Endothelial cell of hepatic sinusoid (primary cell): ENCODE results near the gene SLC25A26.
"Not testable (repeated sequence)": the region's sequence is repeated elsewhere in the genome, so short reads cannot be mapped to it uniquely, and the experiment has no call there.

Source experiments
- in situ Hi-C: cut with HindIII; loops from 2 replicates; pipeline ENCODE4 v1.10.0; 2017; ENCODE audit warnings: low sequenced_read_pairs

SLC25A26 gene

DNA sequence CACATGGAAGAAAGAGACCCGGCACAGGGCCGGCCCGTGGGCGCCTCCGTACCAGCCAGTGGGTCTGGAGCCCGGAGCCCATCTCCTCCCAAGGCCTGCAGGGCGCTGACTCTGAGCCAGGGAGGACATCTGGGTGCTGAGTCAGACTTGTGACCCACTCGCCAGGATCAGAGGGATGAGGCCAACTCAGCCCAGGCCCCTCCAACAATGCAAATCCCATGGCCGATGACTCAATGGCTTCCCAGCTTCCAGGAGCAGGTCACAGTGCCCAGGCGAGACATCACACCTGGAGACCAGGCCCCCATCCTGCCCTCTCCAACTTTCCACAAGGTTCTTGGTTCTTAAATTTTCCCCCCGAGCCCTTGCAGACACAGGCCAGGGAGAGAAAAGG, 184.9 kb downstream of the SLC25A26 start:
- in situ Hi-C loops, result loop anchor here (5.0 kb wide), 1 partner anchor 87 kb away; no protein-coding TSS in a partner anchor

DNA sequence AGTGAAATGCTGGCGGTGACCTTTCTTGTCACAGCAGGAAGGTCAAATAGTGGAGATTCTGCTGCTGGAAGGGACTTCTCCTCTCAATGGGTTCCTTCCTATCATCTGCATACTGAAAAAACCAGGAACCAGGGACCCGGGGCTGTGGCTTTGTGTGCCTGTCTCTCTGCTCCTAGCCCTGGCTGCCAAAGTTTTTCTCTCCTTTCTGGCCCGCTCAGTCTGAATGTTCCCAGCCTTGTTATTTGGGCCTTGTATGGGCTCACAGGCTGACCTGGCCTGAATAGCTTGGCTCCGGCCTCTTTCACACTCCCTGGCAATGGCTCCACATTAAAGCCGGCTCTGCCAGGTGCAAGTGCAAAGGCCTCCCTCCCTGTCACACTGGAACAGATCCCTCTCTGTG, 185.4 kb downstream of the SLC25A26 start:
- in situ Hi-C loops, result loop anchor here (5.0 kb wide), 1 partner anchor 86 kb away; no protein-coding TSS in a partner anchor

DNA sequence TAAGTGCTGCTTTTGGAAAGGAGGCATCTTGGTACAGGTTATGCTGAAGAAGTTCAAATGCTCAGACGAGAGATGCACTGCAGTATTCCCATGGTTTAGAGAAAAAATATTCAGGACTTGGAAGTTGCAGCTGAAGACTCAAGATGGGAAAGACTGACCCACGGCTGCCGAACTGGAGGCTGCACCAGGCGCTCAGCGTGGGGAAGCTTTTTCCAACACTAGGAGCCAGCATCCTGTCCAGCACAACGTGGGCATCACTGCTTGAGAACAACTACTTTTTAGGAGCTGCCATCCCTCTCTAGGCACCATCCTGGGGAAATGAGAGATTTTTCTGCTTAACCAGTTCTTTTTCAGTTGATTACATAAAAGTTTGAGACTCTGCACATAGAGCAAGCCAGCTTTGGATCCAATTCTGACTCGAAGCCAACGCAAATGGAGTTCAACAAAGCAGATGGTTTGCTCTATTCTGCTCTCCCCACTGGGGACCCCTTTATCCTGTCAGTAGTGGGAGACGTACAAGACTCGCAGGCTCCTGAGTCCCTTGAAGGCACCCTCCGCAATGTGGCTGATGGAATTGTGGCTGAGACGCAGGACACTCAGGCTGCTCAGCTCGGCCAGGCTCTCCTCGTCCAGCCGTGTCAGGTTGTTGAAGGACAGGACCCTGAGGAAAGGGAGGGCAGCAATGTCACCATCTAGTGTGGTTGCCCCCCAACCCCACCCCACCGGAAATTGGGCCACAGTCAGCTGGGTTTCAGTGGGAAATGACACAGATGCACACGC, 186.2 kb downstream of the SLC25A26 start:
- in situ Hi-C loops, result loop anchor here (5.0 kb wide), 1 partner anchor 85 kb away; no protein-coding TSS in a partner anchor

DNA sequence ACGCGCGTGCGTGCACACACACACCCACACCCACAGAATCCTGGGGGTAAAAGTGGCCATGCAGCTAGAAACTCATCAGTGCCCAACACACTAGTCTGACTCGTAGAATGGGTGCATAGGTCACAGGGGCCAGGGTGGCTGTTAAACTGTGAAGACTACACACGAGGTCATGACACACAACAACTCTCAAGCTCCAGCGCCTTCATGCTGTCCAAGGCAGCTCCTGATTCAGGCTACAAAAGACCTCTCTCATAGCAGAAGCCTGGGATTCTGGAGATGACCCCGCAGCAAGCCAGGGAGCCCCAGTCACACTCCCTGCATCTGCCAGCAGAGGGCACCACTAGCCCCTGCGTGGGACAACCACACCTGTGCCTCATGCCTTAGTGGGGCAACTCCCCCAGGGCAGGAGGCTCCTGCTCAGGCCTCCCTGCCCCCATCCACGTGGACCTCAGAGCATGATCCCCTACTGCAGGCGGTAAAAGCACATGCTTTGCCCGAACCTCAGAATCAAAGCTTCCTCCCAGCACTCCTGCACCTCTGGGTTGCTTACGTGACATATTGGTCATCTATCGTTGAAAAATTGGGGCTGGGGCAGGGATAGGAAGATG, 186.9 kb downstream of the SLC25A26 start:
- in situ Hi-C loops, result loop anchor here (5.0 kb wide), 1 partner anchor 85 kb away; no protein-coding TSS in a partner anchor

DNA sequence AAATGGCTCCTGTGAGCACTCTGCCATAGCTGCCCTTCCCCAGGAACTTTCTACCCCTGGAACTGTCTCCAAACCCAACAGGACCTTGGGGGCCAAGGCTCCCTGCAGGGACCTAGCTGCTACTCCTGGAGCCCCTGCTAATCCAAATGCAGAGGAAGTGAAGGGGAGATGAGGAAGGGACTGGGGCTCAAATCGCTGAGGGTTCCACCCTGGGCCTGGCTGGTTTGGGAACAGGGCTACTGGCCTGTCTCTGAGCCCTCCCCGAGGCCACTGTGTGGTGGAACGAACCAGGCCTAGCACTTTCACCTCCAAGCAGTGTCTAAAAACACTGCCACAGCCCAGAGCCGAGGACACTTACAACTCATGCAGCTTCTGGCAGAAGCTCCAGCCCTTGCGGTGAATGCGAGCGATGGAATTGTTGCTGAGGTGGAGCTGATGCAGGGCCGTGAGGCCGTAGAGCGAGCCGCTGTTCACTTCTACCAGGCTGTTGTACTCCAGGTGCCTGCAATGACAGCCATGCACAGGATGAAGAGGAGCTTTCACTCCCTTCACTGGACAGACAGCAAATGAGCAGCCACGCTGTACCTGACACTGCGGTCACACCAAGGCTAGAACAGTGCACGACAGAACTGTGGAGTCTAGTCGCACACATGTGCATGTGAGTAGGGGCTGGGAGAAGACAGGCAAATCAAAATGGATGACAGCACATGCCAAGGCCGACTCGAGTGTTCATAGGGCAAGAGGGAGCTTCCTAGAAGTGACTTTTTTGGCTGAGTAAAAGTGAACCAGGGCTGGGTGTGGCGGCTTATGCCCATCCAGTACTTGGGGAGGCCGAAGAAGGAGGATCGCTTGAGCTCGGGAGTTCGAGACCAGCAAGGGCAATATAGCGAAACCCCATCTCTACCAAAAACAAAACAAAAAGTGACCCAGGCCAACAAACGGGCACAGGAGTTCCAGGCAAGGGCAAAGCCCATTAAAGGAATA, 189.3 kb downstream of the SLC25A26 start:
- in situ Hi-C loops, result loop anchor here (5.0 kb wide), 1 partner anchor 82 kb away; no protein-coding TSS in a partner anchor

DNA sequence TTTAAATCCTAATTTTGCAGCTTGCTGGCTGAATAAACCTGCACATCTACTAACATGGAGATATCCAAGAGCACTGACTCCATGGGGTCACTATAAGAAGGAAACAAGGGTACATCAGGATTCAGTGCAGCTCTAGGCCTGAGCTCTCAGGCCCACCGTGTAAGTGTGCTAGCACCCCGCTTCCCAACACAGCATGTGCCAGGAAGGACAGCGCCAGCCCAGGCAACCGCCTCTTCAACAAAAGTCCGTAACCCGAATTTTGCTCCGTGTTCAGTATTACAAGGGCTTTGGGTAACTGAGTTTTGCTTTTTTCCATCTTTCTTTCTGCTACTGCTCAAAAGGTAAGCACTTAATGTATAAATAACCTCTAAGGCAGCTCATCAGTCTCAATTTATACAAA, 190.2 kb downstream of the SLC25A26 start:
- in situ Hi-C loops, result no loop called here

DNA sequence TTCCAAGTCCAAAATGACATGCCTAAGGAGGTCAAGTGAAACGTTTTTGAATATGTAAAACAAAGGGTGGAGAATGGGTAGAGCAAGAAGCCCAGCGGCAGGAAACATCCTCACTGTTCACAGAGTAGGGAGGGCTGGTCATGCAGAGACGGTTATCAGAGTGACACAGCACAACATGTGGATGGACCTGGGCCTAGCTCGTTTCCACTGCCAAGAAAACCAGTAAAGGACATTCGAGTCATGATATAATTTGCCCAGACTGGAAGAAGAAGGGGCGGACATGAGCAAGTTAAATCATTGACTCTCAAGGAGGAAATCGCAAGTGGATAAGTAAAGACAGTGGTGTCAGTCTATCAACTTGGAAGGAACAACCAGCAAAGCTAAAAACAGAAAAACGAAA, 190.7 kb downstream of the SLC25A26 start:
- in situ Hi-C loops, result no loop called here

DNA sequence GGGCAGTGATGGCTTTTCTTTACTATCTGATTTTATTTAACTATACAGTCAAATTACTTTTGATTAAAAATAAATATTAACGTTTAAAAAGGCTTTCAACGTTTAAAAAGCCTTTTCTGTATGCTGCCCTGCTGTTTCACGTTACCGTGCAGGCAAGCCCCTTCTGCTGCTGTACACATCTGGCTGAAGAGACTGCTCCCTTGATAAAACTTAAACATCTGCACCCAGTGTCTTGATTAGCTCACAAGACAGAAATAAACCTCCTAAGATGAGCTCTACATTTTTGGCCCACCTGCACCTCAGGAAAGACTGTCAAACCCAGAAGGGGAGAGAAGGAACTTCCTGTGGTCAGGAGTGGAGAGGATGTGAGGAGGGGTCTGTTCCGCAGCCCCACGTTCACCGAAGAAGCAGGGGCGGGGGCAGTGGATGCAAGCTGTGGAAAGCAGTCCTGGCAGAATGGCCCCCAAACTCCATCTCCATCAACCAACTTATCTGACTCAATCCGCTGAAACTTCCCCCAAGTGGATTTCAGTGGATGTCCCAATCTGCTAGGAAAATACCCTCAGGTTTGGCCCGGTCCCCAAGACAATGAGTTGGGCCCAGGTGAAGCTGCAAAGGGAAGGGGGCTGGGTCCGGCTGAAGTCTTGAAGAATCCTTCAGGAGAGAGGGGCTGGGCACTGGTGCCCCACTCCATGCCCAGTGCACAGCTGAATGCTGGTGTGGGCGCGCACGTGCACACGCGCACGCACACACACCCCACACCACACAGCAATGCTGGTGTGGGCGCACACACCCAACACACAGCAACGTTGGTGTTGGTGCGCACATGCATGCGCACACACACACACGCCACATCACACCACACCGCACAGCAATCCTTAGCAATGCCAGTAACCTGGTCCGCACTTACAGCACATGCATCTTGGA, 191.4 kb downstream of the SLC25A26 start:
- in situ Hi-C loops, result no loop called here

DNA sequence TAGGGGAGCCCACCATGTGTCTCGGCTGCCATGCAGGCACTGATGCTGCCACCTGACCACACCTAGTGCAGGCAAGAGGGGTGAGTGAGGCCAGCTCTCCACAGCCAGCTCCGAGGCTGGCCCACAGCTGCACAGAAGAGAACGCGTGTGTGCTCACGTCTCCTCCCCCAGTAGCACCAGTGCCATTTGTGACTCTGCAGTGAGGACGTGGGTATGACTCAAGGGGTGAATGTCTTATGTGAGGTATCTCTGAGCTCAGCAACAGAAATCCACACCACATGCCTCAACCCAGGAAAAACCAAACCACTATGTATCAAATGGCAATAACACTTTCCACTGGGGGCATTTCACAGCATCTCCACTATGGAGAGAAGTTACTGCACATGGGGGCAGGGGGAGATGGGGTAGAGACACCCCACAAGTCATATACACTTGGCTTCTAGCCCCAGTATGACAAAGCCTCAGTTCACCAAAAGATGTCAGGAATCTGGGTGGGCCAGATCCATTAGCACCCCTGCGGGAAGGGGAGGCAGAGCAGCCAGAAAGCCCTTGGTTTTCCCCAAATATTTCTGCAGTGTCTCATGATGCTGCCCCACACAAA, 192.4 kb downstream of the SLC25A26 start:
- in situ Hi-C loops, result no loop called here

DNA sequence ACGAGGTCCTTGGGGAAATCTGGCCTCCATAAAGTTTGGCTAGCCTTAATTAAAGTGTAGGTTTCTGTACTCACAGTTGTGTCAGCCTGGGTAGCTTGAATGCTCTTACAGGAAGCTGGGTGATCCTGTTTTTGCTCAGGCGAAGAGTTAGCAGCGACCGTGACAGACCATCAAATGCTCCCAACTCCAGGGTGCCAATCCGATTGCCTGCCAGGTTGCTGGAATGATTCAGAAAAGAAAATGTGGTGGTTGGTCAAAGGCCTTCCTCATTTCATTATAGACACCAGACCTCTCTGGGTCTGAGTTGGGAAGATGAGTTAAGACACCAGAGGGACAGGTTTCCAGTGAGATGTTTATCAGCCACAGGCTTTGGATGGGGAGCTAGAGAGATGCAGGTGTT, 194.0 kb downstream of the SLC25A26 start:
- in situ Hi-C loops, result no loop called here

DNA sequence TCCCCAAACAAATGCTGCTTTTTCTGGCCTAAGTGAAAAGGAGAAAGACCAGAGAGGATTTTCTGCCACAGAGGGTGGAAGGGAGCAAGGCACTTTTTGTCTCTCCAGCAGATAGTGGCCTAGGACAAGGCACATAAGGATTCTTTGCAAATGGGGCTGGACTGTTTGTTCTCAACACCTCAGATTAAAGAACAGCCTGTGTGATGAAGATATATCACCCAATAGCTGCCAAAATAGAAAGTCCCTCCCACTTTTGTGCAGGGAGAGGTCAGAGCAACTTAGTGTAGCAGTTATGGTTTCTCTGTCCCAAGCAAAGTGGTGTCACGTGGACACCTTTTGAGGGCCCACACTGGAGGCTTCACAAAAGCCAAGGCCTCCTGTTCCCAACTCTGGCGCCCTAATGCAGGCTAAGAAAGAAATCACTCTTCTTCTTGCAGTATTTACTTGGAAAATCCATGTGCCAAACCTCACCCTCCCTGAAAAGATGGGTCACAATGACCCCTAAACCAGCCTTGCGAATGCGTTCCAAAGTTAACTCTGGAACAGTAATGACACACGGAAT, 195.1 kb downstream of the SLC25A26 start:
- in situ Hi-C loops, result no loop called here

DNA sequence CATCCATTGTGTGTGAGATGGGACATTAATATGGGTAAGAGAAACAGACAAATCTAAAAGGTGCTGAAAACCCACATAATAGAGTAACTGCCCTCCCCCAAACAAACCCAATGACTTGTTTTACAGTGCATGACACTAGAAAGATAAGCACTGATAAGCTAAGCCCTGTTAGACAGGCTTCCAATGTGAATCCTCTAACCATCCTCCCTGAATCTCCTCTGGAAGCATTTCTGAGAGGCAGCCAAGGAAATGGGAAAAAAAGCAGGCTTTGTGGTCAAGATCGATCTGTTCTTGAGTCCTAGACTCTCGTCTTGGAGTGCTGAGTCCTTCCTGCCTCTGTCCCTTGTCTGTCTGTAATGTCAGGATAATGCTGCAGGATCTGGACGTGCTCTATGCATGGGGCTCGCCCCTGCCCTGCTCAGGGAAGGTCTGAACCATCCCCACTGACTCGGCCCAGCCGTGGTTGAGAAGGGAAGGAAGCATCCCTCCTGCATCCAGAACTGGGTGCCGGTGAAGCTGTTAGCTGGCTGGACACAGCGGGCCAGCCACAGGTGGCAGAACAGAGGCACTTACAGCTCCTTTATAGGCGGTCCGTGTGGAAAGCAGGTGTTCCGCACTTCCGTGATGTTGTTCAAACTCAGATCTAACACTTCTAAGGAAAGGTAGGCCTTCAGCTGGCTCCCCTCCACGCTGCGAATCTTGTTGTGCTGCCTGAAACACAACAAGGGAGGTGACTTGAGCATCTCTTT, 195.9 kb downstream of the SLC25A26 start:
- in situ Hi-C loops, result no loop called here

DNA sequence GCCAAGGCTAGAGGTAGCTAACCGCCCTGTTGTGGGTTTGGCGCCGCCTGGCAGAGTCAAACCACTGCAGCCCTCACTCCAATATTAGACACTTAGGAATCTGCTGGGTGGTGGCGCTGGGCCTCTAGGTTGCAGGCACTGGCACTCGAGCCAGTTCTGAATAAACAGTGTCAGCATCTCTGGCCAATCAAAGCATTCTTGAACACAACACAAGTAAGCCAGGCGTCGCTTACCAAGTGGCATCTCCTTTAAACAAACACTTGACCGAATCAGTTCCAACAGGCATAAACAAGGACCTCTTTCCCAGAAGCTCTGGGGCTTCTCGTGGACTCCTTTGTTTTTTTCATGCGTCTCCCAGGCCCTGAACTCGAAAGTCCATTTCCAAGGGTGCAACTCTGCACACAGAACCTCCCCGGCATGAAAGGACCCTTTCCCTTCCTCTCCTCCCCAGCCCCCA, 197.7 kb downstream of the SLC25A26 start:
- in situ Hi-C loops, result no loop called here

DNA sequence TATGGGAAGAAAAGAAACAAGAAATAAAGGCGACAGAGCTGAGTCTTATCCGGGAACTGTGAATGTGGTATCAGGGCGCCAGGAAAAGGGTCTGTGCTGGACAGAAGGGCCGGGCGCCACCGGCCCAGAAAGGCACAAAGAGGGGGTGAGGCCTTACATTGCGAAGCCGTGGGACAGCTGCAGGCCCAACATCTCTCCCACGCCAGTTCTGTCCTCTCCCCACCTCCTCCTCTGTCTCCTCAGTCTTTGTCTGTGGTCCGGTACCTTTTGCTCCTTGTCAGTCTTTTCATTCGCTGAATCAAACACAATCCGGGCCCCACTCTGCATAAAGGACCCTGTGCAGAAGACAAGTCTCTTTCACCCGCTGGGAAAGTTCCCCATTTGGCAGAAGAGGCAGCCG, 198.2 kb downstream of the SLC25A26 start:
- in situ Hi-C loops, result no loop called here

DNA sequence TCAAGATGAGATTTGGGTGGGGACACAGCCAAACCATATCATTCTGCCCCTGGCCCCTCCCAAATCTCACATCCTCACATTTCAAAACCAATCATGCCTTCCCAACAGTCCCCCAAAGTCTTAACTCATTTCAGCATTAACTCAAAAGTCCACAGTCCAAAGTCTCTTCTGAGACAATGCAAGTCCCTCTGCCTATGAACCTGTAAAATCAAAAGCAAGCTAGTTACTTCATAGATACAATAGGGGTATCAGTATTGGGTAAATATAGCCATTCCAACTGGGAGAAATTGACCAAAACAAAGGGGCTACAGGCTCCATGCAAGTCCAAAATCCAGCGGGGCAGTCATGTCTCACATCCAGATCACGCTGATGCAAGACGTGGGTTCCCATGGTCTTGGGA, 200.3 kb downstream of the SLC25A26 start:
- in situ Hi-C loops, result not testable (repeated sequence)

DNA sequence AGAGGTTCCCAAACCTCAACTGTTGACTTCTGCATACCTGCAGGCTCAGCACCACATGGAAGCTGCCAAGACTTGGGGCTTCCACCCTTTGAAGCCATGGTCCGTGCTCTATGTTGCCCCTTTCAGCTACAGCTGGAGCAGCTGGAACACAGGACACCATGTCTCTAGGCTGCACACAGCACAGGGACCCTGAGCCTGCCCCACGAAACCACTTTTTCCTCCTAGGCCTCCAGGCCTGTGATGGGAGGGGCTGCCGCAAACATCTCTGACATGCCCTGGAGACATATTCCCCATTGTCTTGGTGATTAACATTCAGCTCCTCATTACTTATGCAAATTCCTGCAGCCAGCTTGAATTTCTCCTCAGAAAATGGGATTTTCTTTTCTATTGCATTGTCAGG, 201.1 kb downstream of the SLC25A26 start:
- in situ Hi-C loops, result not testable (repeated sequence)

DNA sequence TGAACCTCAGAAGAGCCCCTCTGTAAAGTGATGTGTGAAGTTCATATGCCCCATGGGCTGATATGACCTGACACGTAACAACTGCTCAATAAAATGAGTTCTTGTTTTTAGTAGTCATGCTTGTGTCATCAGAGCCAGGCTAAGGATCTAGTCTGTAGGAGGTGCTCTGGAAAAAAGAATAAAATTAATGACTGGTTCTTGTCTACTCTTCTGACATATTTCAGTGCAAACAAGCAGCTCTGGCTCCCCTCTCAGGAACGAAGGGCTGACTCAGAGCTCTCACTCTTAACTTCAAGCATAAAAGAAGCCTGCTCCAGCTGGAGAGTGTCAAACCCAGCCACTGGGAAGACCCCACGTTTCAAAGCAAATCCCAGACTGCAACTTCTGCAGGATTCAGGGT, 203.0 kb downstream of the SLC25A26 start:
- in situ Hi-C loops, result no loop called here

DNA sequence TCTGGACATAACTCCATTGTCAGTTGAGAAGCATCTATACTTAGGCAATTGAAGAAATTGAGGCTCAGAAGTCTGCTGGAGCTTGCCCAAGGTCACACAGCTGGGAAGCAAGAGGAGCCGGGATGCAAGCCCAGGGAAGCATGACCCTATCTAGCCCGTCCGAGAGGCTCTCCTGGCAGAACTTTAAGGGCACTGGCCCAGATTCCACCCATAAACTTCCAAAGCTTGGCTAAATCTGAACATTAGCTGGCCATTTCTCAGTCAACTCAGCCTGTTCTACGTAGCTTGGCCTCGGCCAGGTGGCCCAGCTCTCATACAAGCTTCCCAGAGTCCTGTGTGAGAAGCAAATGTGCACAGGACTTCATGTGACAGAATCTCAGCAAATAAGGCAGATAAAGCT, 204.2 kb downstream of the SLC25A26 start:
- in situ Hi-C loops, result no loop called here
